Hair follicular keratinocyte (primary cell): Measurements from ENCODE around the gene HEXD. TPM values are rescaled to one million over a fixed set of nuclear protein-coding genes. Genes with fewer than 3 reads are reported as not detected.

ENCODE experiments used
- total RNA-seq: library from RNA; depleted of rRNA; stranded (reverse); fragments of >200 nt; gene quantifications from 2 replicates; pipeline ENCODE4 v1.2.3, GENCODE V29; 2015

The HEXD gene
- 6.6 and 9.8 TPM in 2 replicates for total RNA-seq

DNA sequence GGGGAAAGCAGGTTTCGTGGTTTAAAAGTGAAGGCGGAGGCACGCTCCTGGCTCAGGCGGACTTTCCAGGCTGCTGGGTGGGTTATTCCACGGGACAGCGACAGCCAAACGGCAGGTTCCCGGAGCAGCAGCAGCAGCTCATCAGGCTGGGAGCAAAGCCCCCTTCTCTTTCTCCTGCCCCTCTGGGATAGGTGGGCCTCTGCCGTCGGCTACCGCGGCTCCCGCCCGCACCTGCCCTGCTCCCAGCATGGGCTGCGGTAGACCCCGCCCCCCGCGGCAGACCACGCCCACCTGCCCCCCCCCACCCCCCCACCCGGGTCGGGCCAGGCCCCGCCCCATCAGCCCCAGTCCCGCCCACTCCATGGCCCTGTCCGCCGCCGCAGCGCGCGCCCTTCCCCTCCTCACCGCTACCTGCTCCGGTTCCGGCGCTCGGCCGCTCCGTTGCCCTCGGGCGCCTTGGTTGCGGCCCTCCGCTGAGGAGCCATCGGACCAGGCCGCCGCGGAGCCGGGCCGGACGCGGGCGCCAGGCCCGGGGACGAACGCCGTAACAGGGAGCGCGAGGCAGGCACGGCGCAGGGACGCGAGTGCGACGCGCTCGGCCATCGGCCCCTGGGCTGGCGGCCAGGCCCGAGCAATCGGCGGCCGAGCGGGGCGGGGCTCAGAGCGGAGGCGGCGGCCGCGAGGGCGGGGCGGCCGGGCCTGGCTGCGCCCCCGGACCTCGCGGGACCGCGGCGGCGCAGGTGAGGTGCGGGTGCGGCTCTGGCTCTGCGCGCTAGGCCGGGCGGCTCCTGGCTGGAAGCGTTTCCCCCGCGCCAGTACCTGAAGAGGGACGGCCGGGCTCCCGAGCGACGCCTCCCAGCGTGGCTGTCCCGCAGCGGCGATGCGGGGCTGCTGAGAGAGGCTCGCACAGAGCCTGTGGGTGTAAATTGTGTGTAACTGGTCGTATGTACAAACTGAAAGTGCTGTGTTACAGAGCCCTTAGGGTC is at the start of gene HEXD, which contains the start of gene OGFOD3:
Gene HEXD, plus strand, starts transcription at position 347 of the 986 bp plus-strand sequence. CDS start 1,453 bp downstream, outside the sequence.
Gene OGFOD3, minus strand, starts transcription at position 586 of the 986 bp plus-strand sequence. Its CDS starts 101 bp downstream, at position 485.

DNA sequence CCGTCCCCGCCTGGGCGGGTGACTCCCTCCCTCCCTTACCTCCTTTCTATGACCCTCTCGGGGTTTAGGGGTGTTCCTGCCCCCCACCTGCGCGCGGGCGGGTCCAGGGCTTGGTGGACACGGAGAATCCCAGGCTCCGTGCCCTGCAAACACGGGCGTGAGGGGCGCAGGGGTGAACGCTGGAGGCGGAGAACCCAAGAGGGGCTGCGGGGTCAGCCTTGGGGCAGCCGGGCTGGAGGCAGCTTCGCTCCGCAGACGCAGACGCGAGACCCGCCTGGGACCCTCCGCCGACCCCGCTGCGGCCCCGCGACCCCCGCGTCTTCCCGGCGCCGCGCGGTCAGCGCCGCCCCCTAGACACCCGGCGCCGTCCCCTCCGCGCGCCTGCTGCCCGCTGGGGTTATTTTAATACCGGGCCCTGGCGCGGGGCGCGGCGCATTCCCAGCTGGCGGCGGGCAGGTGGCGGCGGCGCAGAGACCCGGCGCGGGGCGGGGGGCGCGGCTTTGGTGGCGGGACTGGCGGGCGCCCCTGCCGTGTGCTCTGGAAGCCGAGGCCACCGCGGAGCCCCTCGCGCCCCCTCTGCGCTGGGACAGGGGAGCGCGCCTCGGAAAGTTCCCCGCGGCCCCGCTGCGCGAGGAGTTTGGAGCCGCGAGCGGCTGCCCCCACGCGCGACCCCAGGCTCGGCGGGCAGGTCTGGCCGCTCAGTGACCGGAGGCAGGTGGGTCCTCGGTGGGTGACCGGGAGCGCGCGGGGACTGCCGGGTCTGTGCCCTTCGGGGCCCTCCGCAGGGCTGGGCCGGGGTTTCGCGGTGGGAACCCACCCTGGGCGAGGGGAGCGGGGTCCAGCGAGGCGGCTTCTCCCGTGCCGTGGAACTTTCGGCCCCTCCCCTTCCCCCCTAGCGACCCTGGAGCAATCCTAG is 46.6 kb upstream of the HEXD start, which contains the start of gene UTS2R:
Gene UTS2R, plus strand, starts transcription at position 433 of the 916 bp plus-strand sequence. CDS start 2,560 bp downstream, outside the sequence.

DNA sequence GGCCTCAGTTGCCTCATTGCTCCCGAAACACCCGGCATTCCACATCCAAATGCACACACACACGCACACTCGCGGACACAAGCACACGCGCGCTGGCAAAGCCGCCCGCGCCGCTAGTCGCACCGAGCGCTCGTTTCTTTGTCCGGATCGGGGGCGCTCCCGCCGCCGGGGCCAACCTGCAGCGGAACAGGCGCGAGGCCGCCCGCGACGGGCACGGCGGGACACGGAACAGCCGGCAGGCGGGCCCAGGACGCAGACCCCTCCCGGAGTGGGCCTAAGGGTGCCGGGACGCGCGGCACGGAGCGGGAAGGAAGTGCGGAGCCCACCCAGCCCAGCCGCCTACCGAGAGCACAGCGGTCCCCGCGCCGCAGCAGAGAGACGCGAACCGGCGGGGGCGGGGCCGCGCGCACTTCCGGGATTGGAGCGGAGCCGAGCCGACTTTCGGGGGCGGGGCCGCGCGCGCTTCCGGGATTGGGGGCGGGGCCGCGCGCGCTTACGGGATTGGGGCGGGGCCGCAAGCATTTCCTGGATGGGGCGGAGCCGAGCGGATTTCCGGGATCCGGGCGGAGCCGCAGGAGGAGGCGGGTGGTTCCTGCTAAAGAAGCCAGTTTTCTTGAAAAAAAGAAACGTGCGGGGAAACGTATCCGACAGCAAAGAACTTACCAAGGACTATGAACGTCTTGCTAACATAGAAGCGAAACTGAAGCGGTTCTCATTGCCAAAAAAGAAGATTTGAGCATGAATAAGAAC is 32.4 kb downstream of the HEXD start, which contains the start of gene CYBC1:
Gene CYBC1, minus strand, starts transcription at position 396 of the 750 bp plus-strand sequence. CDS start 1,498 bp downstream, outside the sequence.

DNA sequence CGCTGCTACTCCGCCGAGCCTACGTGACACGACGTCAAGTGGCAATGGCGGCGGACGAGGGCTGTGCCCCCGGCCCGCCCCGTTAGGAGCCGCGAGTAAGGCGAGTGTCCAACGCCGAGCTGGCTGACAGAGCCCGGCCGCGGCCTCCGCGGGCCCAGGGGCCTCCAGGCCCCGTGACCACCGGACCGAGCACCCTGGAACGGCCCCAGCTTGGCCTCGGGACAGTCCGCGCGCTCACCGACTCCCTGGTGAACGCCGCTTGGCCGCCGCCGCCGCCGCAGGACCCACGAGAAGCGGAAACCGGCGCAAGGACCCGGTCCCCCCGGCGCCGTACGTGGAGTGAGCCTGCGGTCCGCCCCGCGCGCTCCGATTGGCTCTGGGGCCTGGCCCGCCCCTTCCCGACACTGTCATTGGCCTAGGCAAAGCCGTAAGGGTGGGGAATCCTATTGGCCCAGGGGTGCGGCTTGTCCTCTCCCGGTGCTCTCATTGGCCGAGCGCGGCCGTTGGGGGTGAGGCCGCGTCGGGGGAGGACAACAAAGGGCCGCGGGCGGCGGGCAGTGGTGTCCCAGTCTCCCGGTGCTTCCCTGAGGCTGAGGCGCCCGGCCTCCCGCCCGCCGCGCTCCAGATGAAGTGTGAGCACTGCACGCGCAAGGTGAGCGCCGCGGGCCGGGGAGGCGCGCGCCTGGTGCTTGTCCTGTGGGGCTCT is 40.2 kb downstream of the HEXD start, which contains the start of gene NARF:
Gene NARF, plus strand, starts transcription at position 563 of the 706 bp plus-strand sequence. Its CDS starts 63 bp downstream, at position 626.

Other genes with a start within 250 kb of the HEXD start
- 9.4 and 13.4 TPM in 2 replicates for gene CCDC57, start 205.5 kb upstream of the HEXD start, total RNA-seq
- 166 and 252 TPM in 2 replicates for gene SLC16A3, start 189.3 kb upstream of the HEXD start, total RNA-seq
- gene CSNK1D, start 144.6 kb upstream of the HEXD start, total RNA-seq: 35.0 and 53.3 TPM in 2 replicates
- gene CD7, start 100.7 kb upstream of the HEXD start, total RNA-seq: not detected in 2 replicates
- 6.3 and 11.7 TPM in 2 replicates for gene SECTM1, start 84.6 kb upstream of the HEXD start, total RNA-seq
- 0.08 TPM in 1 of 2 replicates, not detected in the other for gene TEX19, start 59.1 kb upstream of the HEXD start, total RNA-seq
- not detected in 2 replicates for gene UTS2R, start 46.6 kb upstream of the HEXD start, total RNA-seq
- 29.5 and 41.0 TPM in 2 replicates for gene OGFOD3, start 239 bp downstream of the HEXD start, total RNA-seq
- gene CYBC1, start 32.4 kb downstream of the HEXD start, total RNA-seq: 31.2 and 39.1 TPM in 2 replicates
- gene NARF, start 40.4 kb downstream of the HEXD start, total RNA-seq: 29.5 and 44.0 TPM in 2 replicates
- gene FOXK2, start 101.4 kb downstream of the HEXD start, total RNA-seq: 45.4 and 48.2 TPM in 2 replicates
- gene WDR45B, start 230.1 kb downstream of the HEXD start, total RNA-seq: 51.5 and 61.9 TPM in 2 replicates